Keratinocyte (primary cell): ENCODE measurements around the gene KDSR. TPM values are rescaled to one million over a fixed set of nuclear protein-coding genes. Genes with fewer than 3 reads are reported as not detected.

Experiments
- DNase-seq: peaks from one replicate; pipeline ENCODE4 v3.0.0-alpha.2; 2011; ENCODE audit warnings: low read depth, missing footprints, low spot score
- FAIRE-seq: peaks from 2 replicates; lab custom pipeline; 2011; peaks lifted over from hg19 to GRCh38; lab: Jason Lieb, UNC
- H2AFZ ChIP-seq: 2 replicates; pipeline ENCODE4 v1.6.0; 2012; ENCODE audit warnings: low read length, control low read depth, inconsistent platforms; ENCODE audit not compliant: control insufficient read depth
- H3K27ac ChIP-seq: 2 replicates; pipeline ENCODE4 v1.5.1; 2011; ENCODE audit warnings: low read length; ENCODE audit not compliant: control insufficient read depth, insufficient read depth
- H3K27me3 ChIP-seq: 3 replicates; pipeline ENCODE4 v1.6.0; 2011; ENCODE audit warnings: low read length; ENCODE audit not compliant: control insufficient read depth, insufficient read depth; ENCODE audit errors: extremely low read depth
- H3K36me3 ChIP-seq, 2 experiments: 2 replicates in 1 of 2; 3 replicates in 1 of 2; pipeline ENCODE4 v1.5.1; 2011; ENCODE audit warnings: low read length in 2 of 2, mild to moderate bottlenecking in 1 of 2; ENCODE audit not compliant: control insufficient read depth in 2 of 2, insufficient read depth in 2 of 2; ENCODE audit errors: extremely low read depth in 1 of 2
- H3K4me1 ChIP-seq: 3 replicates; pipeline ENCODE4 v1.5.1; 2011; ENCODE audit warnings: low read length; ENCODE audit not compliant: control insufficient read depth, insufficient read depth; ENCODE audit errors: extremely low read depth
- H3K4me2 ChIP-seq: 3 replicates; pipeline ENCODE4 v1.6.0; 2011; ENCODE audit warnings: low read depth, low read length; ENCODE audit not compliant: control insufficient read depth, insufficient read depth; ENCODE audit errors: extremely low read depth
- H3K4me3 ChIP-seq, 3 experiments: fragments of 200-600 bp in 1 of 3; sonication (generic) in 1 of 3; 2 replicates in 2 of 3; 3 replicates in 1 of 3; pipeline ENCODE4 v1.5.1; 2011 to 2016; ENCODE audit warnings: low read length in 3 of 3, mild to moderate bottlenecking in 3 of 3, control low read depth in 2 of 3, inconsistent platforms in 1 of 3, low read depth in 1 of 3, mixed read lengths in 1 of 3, mixed run types in 1 of 3, moderate library complexity in 1 of 3; ENCODE audit not compliant: control insufficient read depth in 2 of 3, insufficient read depth in 2 of 3; ENCODE audit errors: extremely low read depth in 1 of 3
- H3K79me2 ChIP-seq: 2 replicates; pipeline ENCODE4 v1.6.0; 2012; ENCODE audit warnings: low read length; ENCODE audit not compliant: control insufficient read depth, insufficient read depth
- H3K9ac ChIP-seq: 3 replicates; pipeline ENCODE4 v1.6.0; 2011; ENCODE audit warnings: low read length; ENCODE audit not compliant: control insufficient read depth, insufficient read depth; ENCODE audit errors: extremely low read depth
- H3K9me1 ChIP-seq: 3 replicates; pipeline ENCODE4 v1.6.0; 2011; ENCODE audit warnings: low read length; ENCODE audit not compliant: control insufficient read depth, insufficient read depth; ENCODE audit errors: extremely low read depth
- H3K9me3 ChIP-seq: 2 replicates; pipeline ENCODE4 v1.5.1; 2012; ENCODE audit warnings: low read depth, low read length; ENCODE audit not compliant: control insufficient read depth
- H4K20me1 ChIP-seq: 3 replicates; pipeline ENCODE4 v1.6.0; 2011; ENCODE audit warnings: low read length; ENCODE audit not compliant: control insufficient read depth, insufficient read depth; ENCODE audit errors: extremely low read depth
- CTCF ChIP-seq, 3 experiments: IDR thresholded peaks in 1 of 3; conservative IDR thresholded peaks in 1 of 3; optimal IDR thresholded peaks in 1 of 3; 2 replicates in 2 of 3; 3 replicates in 1 of 3; pipeline versions ENCODE3 to v1.5.1; 2011; ENCODE audit warnings: low read length in 3 of 3, mild to moderate bottlenecking in 3 of 3, moderate library complexity in 2 of 3, control low read depth in 1 of 3, inconsistent platforms in 1 of 3; ENCODE audit not compliant: insufficient read depth in 2 of 3; ENCODE audit errors: extremely low read depth in 1 of 3
- EZH2 ChIP-seq: IDR thresholded peaks from one replicate; pipeline ENCODE4 v1.6.1; 2012; ENCODE audit warnings: inconsistent platforms, mild to moderate bottlenecking, low read length, moderate library complexity
- dilution Hi-C: fragments of 300-500 bp; cut with MboI; formaldehyde crosslinking; loops from one replicate; pipeline ENCODE4 v1.7.0; 2020; ENCODE audit warnings: low sequenced_read_pairs; ENCODE audit not compliant: extremely low pct_ligation_motif_present
- polyA plus RNA-seq, 5 experiments: library from polyadenylated mRNA; depleted of rRNA in 3 of 5; stranded (reverse) in 3 of 5; stranded (forward) in 1 of 5; unstranded in 1 of 5; fragments of >200 nt; gene quantifications; 1 replicate in 1 of 5; 2 replicates in 3 of 5; 3 replicates in 1 of 5; pipeline versions ENCODE4 v1.2.1 to v1.2.3, GENCODE V29; 2011 to 2012; ENCODE audit warnings: missing spikeins in 2 of 5, low read depth in 1 of 5, low replicate concordance in 1 of 5

KDSR gene
- polyA plus RNA-seq, 1 donor (not counting 4 experiments of a cell fraction or from before 2014, with no cell fraction given), result 68.6 TPM

GRCh38 chr18:63312737-63313395 is 54.1 kb downstream of the KDSR start:
- no peaks in the 10 kb centered on the region for H3K9me1 ChIP-seq

GRCh38 chr18:63312019-63312409 is 55.0 kb downstream of the KDSR start:
- Histone ChIP-seq H3K9me1 (no peaks in the 10 kb centered on the region), H3K4me1 (no peaks in the 10 kb centered on the region), H3K9me3 (no peaks in the 10 kb centered on the region), H3K4me3 (no peak overlapping the region), H3K27ac (no peak overlapping the region), H3K36me3 (no peaks in the 10 kb centered on the region), H3K27me3 (no peaks in the 10 kb centered on the region), H2AFZ (no peak overlapping the region), H4K20me1 (no peaks in the 10 kb centered on the region), H3K4me2 (no peak overlapping the region), H3K9ac (no peak overlapping the region), H3K79me2 (no peaks in the 10 kb centered on the region)
- no peak for TF ChIP-seq CTCF (optimal IDR thresholded peaks at IDR 0.05 in 1 of 3, IDR thresholded peaks at IDR 0.05 in 1 of 3, conservative IDR thresholded peaks at IDR 0.05 in 1 of 3; ENCODE audit: extremely low read depth in 1 of 3, insufficient read depth in 2 of 3, low read length in 3 of 3)
- TF ChIP-seq EZH2, result no peak
- no peak for FAIRE-seq
- DNase-seq, result no peak
- dilution Hi-C loops, result loop anchor here (25.0 kb wide), 1 partner anchor 300 kb away; no protein-coding TSS in a partner anchor

More at GRCh38 chr18:63312737-63313395, 54.1 kb downstream of the KDSR start:
- H3K27me3 ChIP-seq, result peaks cover 1% of the 10 kb centered on the region
- dilution Hi-C loops, result loop anchor here (25.0 kb wide), 1 partner anchor 301 kb away; no protein-coding TSS in a partner anchor
- no peak overlapping the region for H2AFZ ChIP-seq
- H3K27ac ChIP-seq, result no peak overlapping the region
- H3K9ac ChIP-seq, result no peak overlapping the region
- no peak for DNase-seq
- H3K4me1 ChIP-seq, result no peaks in the 10 kb centered on the region
- H3K9me3 ChIP-seq, result no peaks in the 10 kb centered on the region
- H3K4me3 ChIP-seq, result no peak overlapping the region
- TF ChIP-seq CTCF (optimal IDR thresholded peaks at IDR 0.05 in 1 of 3, IDR thresholded peaks at IDR 0.05 in 1 of 3, conservative IDR thresholded peaks at IDR 0.05 in 1 of 3; ENCODE audit: extremely low read depth in 1 of 3, insufficient read depth in 2 of 3, low read length in 3 of 3), result no peak
- H3K36me3 ChIP-seq, result no peaks in the 10 kb centered on the region
- no peak overlapping the region for H3K4me2 ChIP-seq
- no peaks in the 10 kb centered on the region for H4K20me1 ChIP-seq
- no peaks in the 10 kb centered on the region for H3K79me2 ChIP-seq
- peak; percentile 39 for FAIRE-seq
